Measurements from ENCODE around the gene ECT2L. TPM values are rescaled to one million over a fixed set of nuclear protein-coding genes. Genes with fewer than 3 reads are reported as not detected.
"Not testable (repeated sequence)": the region's sequence is repeated elsewhere in the genome, so short reads cannot be mapped to it uniquely, and the experiment has no call there.

Gene ECT2L
- total RNA-seq, 1 donor from 2014 or later = not detected

DNA sequence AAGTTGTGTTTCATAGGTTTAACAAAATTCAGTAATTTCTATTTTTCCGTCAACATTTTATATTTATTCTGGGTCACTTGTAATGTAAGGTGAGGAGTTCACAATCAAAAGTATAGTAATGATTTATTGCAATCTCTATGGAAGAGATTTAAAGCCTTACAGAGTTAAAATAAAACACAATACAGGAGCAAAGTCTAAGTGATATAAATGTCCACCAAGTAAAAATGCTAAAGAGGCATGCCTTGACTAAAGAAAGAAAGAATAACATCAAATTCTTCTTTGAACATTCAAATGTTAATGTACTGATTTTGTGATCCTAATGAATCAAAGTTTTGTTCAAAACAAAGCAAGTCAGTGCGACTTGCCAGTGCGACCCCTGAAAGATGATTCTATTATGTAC lies 130.7 kb downstream of the ECT2L start:
- intact Hi-C loops (cut with micrococcal nuclease) = no loop called here

- intact Hi-C loops (cut with micrococcal nuclease) = no loop called here
These were observed 135.8 kb downstream of the ECT2L start for GRCh38 chr6:138931660-138932059.

GRCh38 chr6:138936873-138937272 lies 141.0 kb downstream of the ECT2L start:
- intact Hi-C loops (cut with micrococcal nuclease) = not testable (repeated sequence)

GRCh38 chr6:138943089-138943625 lies 147.3 kb downstream of the ECT2L start:
- intact Hi-C loops (cut with micrococcal nuclease) = no loop called here

DNA sequence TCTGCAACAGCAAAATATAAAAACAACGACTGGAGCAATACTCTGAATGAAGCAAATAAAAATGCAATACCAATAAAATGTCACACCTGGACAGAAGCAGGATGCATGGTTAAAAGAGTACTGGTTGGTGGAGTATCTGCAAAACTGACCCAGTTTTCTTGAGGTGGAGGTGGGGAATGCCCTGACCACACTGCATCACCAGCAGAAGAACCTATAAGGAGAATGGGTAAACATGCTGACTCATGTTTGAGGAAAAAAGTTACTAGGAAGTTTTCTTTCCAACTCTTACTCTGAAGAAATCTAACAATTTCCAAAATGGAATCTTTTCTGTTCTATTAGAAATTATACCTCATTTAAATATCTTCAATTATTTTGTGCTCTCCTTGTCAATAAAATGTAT lies 148.5 kb downstream of the ECT2L start:
- intact Hi-C loops (cut with micrococcal nuclease) = no loop called here

DNA sequence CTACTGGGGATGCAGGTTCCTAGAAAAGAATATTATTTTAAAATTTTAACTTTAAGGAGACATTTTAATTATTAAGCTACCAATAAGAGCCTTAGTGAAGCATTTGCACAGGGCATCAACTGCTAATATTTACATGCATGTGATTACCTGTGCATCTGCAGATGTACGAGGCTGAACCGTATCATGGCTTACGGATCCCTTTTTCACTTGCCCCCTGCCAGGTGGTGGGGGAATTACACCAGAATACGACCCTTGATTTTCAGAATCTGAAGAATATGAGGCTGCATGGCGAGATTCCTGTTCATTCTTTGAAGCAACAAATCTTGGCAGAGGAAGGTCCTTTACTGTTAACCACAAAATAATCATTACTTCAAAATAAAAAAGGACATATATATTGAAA lies 149.5 kb downstream of the ECT2L start:
- intact Hi-C loops (cut with micrococcal nuclease) = no loop called here

- intact Hi-C loops (cut with micrococcal nuclease) = no loop called here
These were observed 152.1 kb downstream of the ECT2L start for GRCh38 chr6:138948004-138948403.

DNA sequence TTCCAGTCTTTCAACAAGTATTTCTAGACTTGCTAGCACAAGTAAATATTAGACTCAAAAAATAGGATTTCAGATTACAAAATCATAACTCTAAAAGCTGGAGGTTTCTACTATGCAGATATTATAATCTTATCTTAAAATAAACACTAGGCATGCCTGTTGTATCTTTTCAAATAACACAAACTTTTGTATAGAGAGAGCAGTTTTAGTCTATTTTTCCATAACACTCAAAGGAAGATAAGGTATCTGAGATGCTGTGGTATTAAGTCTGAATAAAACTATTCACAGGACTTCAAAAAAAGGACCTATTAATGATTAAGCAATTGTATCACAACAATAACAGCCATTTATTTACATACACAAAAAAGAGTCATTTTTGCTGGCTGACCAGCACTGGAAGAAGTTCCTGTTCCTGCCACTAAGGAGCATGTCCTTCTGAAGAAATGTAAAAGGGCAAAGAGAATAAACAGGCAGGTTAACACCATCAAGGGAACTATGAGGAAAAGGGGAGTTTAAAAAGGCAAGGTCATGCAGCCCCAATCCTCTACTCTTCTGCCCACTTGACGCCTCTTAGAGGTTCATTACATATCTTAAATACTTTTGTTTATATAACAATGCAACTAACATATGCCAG lies 152.8 kb downstream of the ECT2L start:
- intact Hi-C loops (cut with micrococcal nuclease) = no loop called here

DNA sequence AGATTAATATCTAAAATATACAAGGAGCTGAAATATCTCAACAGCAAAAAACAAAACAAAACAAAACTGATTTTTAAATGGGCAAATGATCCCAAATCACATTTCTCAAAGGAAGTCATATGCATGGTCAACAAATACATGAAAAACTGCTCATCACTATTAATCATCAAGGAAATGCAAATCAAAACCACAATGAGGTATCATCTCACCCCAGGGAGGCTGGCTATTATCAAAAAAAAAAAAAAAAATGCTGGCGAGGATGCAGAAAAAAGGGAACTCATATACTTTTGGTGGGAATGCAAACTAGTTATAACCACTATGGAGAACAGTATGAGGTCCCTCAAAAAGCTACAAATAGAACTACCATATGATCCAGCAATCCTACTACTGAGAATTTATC lies 157.6 kb downstream of the ECT2L start:
- intact Hi-C loops (cut with micrococcal nuclease) = no loop called here

Other genes with a start within 250 kb of the ECT2L start
- gene CCDC28A, start 22.3 kb upstream of the ECT2L start, total RNA-seq = 17.1 and 19.7 TPM in 2 replicates
- gene REPS1, start 192.2 kb downstream of the ECT2L start, total RNA-seq = 57.5 and 61.7 TPM in 2 replicates
- 158 and 162 TPM in 2 replicates for gene ABRACL, start 232.7 kb downstream of the ECT2L start, total RNA-seq

Data from T-helper 2 cell treated with Interferon-gamma antibody and Interleukin-4, amounts not matched to agents 100 ng/mL and 5 ng/mL, for 36 hours (primary cell).